Adrenal gland (tissue), 5 donors: Measurements from ENCODE around the gene RPL19.
A peak's percentile ranks its signal among the peaks of the same experiment; 100 is the strongest.

Experiments
- CTCF ChIP-seq, 6 experiments: fragments of 450-650 bp in 4 of 6; fragments of 200-600 bp in 2 of 6; sonication (generic) in 1 of 6; IDR thresholded peaks; 1 replicate in 5 of 6; 2 replicates in 1 of 6; pipeline versions ENCODE4 v1.5.1 to v1.8.0; 2016 to 2021; ENCODE audit warnings: antibody characterized with exemption in 6 of 6, mild to moderate bottlenecking in 2 of 6, moderate library complexity in 1 of 6
- POLR2A ChIP-seq, 2 donors: fragments of 450-650 bp; IDR thresholded peaks; one replicate each; pipeline ENCODE4 v1.6.1; 2017; ENCODE audit warnings: antibody characterized with exemption in 2 of 2, mild to moderate bottlenecking in 2 of 2, moderate library complexity in 1 of 2
- donor health status: DM: no; HTN: no; CAD: no.

- TF ChIP-seq CTCF (IDR thresholded peaks at IDR 0.05) (no peak), POLR2A (IDR thresholded peaks at IDR 0.05) (peak in 1 of 2 donors; percentile 35)
Observed at GRCh38 chr17:39238311-39238972, 38.4 kb downstream of the RPL19 start.
